IPS DF 6.9 (cell line): Measurements from ENCODE around the gene ZSCAN16.

Experiments used
- DNase-seq: peaks from one replicate; pipeline ENCODE4 v3.0.0-alpha.2; 2013; ENCODE audit warnings: low read depth, low spot score
- H3K27ac ChIP-seq: one replicate; pipeline ENCODE4 v1.5.1; 2013; ENCODE audit warnings: low read length, control low read depth
- H3K27me3 ChIP-seq: 2 replicates; pipeline ENCODE4 v1.6.1; 2013; ENCODE audit warnings: mild to moderate bottlenecking, low read length; ENCODE audit not compliant: control insufficient read depth, insufficient read depth
- H3K36me3 ChIP-seq: 2 replicates; pipeline ENCODE4 v1.6.1; 2013; ENCODE audit warnings: low read length; ENCODE audit not compliant: control insufficient read depth, insufficient read depth
- H3K4me1 ChIP-seq: 2 replicates; pipeline ENCODE4 v1.6.1; 2013; ENCODE audit warnings: low read length; ENCODE audit not compliant: control insufficient read depth, insufficient read depth
- H3K4me3 ChIP-seq: 2 replicates; pipeline ENCODE4 v1.5.1; 2013; ENCODE audit warnings: mild to moderate bottlenecking, low read length
- H3K9me3 ChIP-seq: 2 replicates; pipeline ENCODE4 v1.6.1; 2013; ENCODE audit warnings: low read length, inconsistent platforms; ENCODE audit not compliant: control insufficient read depth, insufficient read depth
- WGBS: extraction: QIAGEN DNeasy Blood & Tissue Kit; methylation state at CpG from one replicate; pipeline ENCODE4 v1.1.7; 2013; ENCODE audit warnings: mixed read lengths, missing lambda C conversion rate; ENCODE audit not compliant: insufficient read length, insufficient coverage; 5-methylcytosine and 5-hydroxymethylcytosine counted together

Gene ZSCAN16

GRCh38 chr6:28167926-28168325, 43.5 kb downstream of the ZSCAN16 start:
- no peak overlapping the region for H3K27ac ChIP-seq
- no peaks in the 10 kb centered on the region for H3K36me3 ChIP-seq
- WGBS, result no CpG with 5 or more reads among the region's 1 CpG
- H3K4me3 ChIP-seq, result no peak overlapping the region
- no peak for DNase-seq
- no peaks in the 10 kb centered on the region for H3K27me3 ChIP-seq
- H3K9me3 ChIP-seq, result no peaks in the 10 kb centered on the region
- H3K4me1 ChIP-seq, result no peaks in the 10 kb centered on the region

DNA sequence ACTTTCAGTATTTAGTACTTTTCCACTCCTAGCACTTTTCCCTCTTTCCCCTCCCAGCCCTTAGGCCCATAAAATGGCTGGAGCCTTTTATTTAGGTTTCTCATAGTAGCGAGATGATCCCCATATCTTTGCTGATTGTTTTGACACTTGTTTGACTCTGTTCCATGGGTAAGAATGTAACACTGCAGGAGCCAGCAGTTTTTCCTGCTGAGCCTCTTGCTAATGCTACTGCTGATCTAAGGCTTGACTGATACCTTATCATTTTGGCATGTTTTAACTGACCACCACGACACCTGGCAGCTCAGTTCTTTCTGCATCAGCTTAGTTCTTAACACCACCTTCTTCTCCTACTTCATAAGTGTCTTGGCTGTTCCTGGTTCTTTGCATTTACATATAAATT, 46.9 kb downstream of the ZSCAN16 start:
- H3K9me3 ChIP-seq, result no peaks in the 10 kb centered on the region
- H3K4me3 ChIP-seq, result no peak overlapping the region
- WGBS, result no CpG with 5 or more reads among the region's 2 CpGs
- H3K27me3 ChIP-seq, result no peaks in the 10 kb centered on the region
- H3K36me3 ChIP-seq, result no peaks in the 10 kb centered on the region
- no peak overlapping the region for H3K27ac ChIP-seq
- no peak for DNase-seq
- no peaks in the 10 kb centered on the region for H3K4me1 ChIP-seq

DNA sequence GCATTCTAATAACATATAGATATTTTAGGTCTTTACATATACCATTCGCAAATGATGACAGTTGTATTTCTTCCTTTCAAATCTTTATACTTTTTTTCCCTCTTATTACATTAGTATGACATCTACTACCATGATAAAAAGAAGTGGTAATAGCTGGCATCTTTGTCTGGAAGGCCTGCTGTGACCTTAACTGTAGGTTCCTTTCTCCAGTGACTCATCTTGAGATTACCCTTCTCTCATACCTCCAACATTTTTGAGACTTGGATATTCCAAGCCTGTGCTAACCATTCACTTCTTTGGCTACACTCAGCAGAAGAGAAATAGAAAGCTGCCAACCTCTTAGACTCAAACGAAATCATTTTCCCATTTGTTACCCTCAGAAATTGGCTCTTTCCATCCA, 47.6 kb downstream of the ZSCAN16 start:
- Histone ChIP-seq H3K27me3 (no peaks in the 10 kb centered on the region), H3K4me3 (no peak overlapping the region), H3K27ac (no peak overlapping the region), H3K36me3 (no peaks in the 10 kb centered on the region), H3K4me1 (no peaks in the 10 kb centered on the region), H3K9me3 (no peaks in the 10 kb centered on the region)
- DNase-seq, result no peak
- WGBS, result no CpG with 5 or more reads among the region's 2 CpGs

DNA sequence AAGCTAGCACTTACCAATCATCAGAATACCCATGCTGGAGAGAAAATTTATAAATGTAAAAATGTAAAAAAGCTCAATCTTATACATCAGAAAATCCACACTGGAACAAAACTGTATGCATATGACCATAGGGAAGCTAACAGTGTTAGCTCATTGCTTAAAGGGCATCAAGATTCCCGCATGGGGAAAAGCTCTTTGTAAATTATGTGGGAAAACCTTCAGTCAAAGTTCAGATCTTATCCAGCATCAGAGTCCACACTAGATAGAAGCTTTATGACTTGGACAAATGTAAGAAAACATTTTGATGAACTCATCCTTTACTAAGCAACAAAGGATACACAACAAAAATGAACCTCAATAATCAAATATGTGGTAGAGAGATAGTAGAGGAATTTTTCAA, 52.0 kb downstream of the ZSCAN16 start:
- no peaks in the 10 kb centered on the region for H3K9me3 ChIP-seq

More for the DNA sequence above, 52.0 kb downstream of the ZSCAN16 start:
- no peak overlapping the region for H3K27ac ChIP-seq
- no CpG with 5 or more reads among the region's 1 CpG for WGBS
- H3K4me1 ChIP-seq, result no peaks in the 10 kb centered on the region
- H3K27me3 ChIP-seq, result no peaks in the 10 kb centered on the region
- H3K36me3 ChIP-seq, result no peaks in the 10 kb centered on the region
- DNase-seq, result no peak
- H3K4me3 ChIP-seq, result no peak overlapping the region
